Right cardiac atrium (tissue), 5 donors: ENCODE results near the gene SLC1A3. TPM values are rescaled to one million over a fixed set of nuclear protein-coding genes. Genes with fewer than 3 reads are reported as not detected.
"Not testable (repeated sequence)": the region's sequence is repeated elsewhere in the genome, so short reads cannot be mapped to it uniquely, and the experiment has no call there.

ENCODE experiments used
- ATAC-seq, 2 donors: fragments of 200-7000 bp; cut with Tn5 transposase; one replicate each; pipeline versions ENCODE4 v1.8.0 to v1.9.1; 2020; ENCODE audit warnings: moderate library complexity in 2 of 2, mild to moderate bottlenecking in 1 of 2
- DNase-seq, 3 donors: peaks; one replicate each; pipeline ENCODE4 v3.0.0-alpha.2; 2020
- H3K27ac ChIP-seq: one replicate; pipeline ENCODE4 v1.5.1; 2013; ENCODE audit warnings: mild to moderate bottlenecking, low read length, control low read depth, moderate library complexity
- H3K27me3 ChIP-seq: one replicate; pipeline ENCODE4 v1.6.1; 2013; ENCODE audit not compliant: control insufficient read depth, insufficient read depth
- H3K4me1 ChIP-seq: one replicate; pipeline ENCODE4 v1.6.1; 2013; ENCODE audit warnings: low read length; ENCODE audit not compliant: control insufficient read depth, insufficient read depth
- H3K4me3 ChIP-seq: one replicate; pipeline ENCODE4 v1.5.1; 2013; ENCODE audit warnings: low read length, control low read depth
- H3K9me3 ChIP-seq: one replicate; pipeline ENCODE4 v1.6.1; 2013; ENCODE audit warnings: low read length; ENCODE audit not compliant: control insufficient read depth
- WGBS: extraction: QIAGEN DNeasy Blood & Tissue Kit; methylation state at CpG from one replicate; pipeline ENCODE4 v1.1.7; 2013; 5-methylcytosine and 5-hydroxymethylcytosine counted together
- intact Hi-C, 4 donors: fragments of 100-400 bp; cut with DNase I; formaldehyde crosslinking; loops; one replicate each; pipeline versions ENCODE4 v1.11.0 to v1.14.0; 2022 to 2023
- polyA plus RNA-seq: library from polyadenylated mRNA; stranded (reverse); fragments of 200-250 nt; gene quantifications from one replicate; pipeline ENCODE4 v1.2.3, GENCODE V29; 2013
- total RNA-seq, 4 donors: library from RNA; stranded (reverse); fragmentation: NEBNext Ultra II Directional; extraction: Animal tissue kit (Norgen Biotek cat#: 25700); gene quantifications; one replicate each; pipeline ENCODE4 v1.2.1, GENCODE V29; 2021
- donor health status: healthy with polysubstance abuse.
- donor health status: DM: no; HTN: yes; CAD: no.
- donor health status: DM: no; HTN: no; CAD: no.
- donor health status: DM: no; HTN: yes; CAD: no; lungs with severe emphysema.
- donor health status: DM: yes; HTN: yes; CAD: no.

SLC1A3 gene
- total and polyA plus RNA-seq, 5 donors: 21.7 to 44.5 (median 32.8) TPM

GRCh38 chr5:36631154-36631553 lies 24.7 kb downstream of the SLC1A3 start:
- 67% methylated on average over 1 of the region's 1 CpG for WGBS
- Histone ChIP-seq H3K4me1 (peaks cover 3% of the 10 kb centered on the region), H3K27ac (no peak overlapping the region), H3K27me3 (no peaks in the 10 kb centered on the region), H3K4me3 (no peak overlapping the region), H3K9me3 (no peaks in the 10 kb centered on the region)
- DNase-seq (no peak), ATAC-seq (no peak)
- intact Hi-C loops: no loop called here

DNA sequence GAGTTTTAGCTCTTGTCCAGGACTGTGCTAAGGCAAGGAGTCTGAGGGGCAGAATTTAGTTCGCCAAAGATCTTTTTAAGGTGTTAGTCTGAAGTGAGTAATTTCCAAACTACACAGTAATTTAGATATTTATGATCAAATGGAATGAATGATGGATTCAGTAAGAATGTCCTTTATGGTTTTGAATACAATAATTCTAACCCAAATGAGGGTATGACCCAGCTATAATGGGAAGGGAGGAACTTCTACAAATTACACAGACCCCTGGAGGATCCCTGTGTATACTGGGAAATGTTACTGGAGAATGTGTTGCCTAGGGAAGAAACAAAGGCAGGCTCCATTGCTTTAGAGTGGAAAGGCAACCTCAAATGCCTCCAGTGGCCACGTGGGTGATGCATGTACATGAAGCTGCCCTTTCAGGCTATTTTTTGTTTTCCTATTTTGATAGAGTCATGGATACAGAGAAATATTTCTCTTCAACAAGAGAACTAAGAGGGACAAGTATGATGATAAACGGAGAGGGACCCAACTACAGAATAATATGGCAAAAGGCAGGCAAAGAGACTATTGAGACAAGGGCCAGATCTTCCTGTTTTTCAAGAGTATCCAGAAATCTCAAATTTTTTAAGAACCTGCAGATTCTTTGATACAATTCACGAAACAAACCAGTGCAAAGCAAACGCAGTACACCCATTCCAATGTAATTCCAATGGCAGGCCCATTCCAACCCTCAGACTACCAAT lies 25.4 kb downstream of the SLC1A3 start:
- H3K4me1 ChIP-seq: peaks cover 3% of the 10 kb centered on the region
- no peak for ATAC-seq
- H3K27ac ChIP-seq: no peak overlapping the region
- H3K4me3 ChIP-seq: no peak overlapping the region
- DNase-seq: no peak
- no peaks in the 10 kb centered on the region for H3K27me3 ChIP-seq
- WGBS: 57% methylated on average over 5 of the region's 5 CpGs
- intact Hi-C loops: no loop called here
- H3K9me3 ChIP-seq: no peaks in the 10 kb centered on the region

- no peak for ATAC-seq
- H3K4me3 ChIP-seq: no peak overlapping the region
- no peaks in the 10 kb centered on the region for H3K27me3 ChIP-seq
- no peak for DNase-seq
- H3K27ac ChIP-seq: no peak overlapping the region
- no peaks in the 10 kb centered on the region for H3K9me3 ChIP-seq
- H3K4me1 ChIP-seq: peaks cover 3% of the 10 kb centered on the region
- intact Hi-C loops: no loop called here
Measured at GRCh38 chr5:36632363-36632664, 25.9 kb downstream of the SLC1A3 start.

GRCh38 chr5:36635721-36636390 lies 29.4 kb downstream of the SLC1A3 start:
- Histone ChIP-seq H3K4me3 (no peak overlapping the region), H3K27ac (no peak overlapping the region), H3K9me3 (no peaks in the 10 kb centered on the region), H3K27me3 (no peaks in the 10 kb centered on the region), H3K4me1 (no peaks in the 10 kb centered on the region)
- no peak for DNase-seq
- 88% methylated on average over 9 of the region's 9 CpGs for WGBS
- ATAC-seq: no peak
- intact Hi-C loops: no loop called here

- H3K4me3 ChIP-seq: no peak overlapping the region
- DNase-seq (no peak), ATAC-seq (no peak)
- H3K27me3 ChIP-seq: no peaks in the 10 kb centered on the region
- H3K4me1 ChIP-seq: no peaks in the 10 kb centered on the region
- H3K27ac ChIP-seq: no peak overlapping the region
- intact Hi-C loops: no loop called here
- WGBS: 87% methylated on average over 4 of the region's 4 CpGs
- H3K9me3 ChIP-seq: no peaks in the 10 kb centered on the region
Measured at GRCh38 chr5:36637101-36637500, 30.7 kb downstream of the SLC1A3 start.

DNA sequence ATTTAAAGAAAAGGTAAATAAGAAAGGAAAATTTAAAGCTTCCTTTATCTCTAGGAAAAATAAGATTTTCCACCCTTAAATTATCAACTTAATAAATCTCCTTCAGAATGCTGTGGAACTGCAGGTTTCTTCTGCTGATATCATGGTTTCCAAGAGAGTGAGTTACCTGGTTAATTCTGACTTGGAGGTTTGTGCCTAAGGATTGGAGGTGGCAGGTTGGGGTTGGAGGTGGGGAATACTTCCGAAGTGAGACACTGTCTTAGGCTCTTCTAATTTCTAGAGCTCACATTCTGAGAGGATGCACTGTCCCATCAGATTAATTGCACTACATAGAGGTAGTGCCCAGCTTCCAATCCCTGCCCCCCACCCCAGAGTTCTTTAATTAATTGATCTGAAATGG lies 31.1 kb downstream of the SLC1A3 start:
- ATAC-seq (no peak), DNase-seq (no peak)
- no peaks in the 10 kb centered on the region for H3K4me1 ChIP-seq
- WGBS: 98% methylated on average over 1 of the region's 1 CpG
- H3K9me3 ChIP-seq: no peaks in the 10 kb centered on the region
- no peak overlapping the region for H3K4me3 ChIP-seq
- H3K27ac ChIP-seq: no peak overlapping the region
- H3K27me3 ChIP-seq: no peaks in the 10 kb centered on the region
- intact Hi-C loops: no loop called here

DNA sequence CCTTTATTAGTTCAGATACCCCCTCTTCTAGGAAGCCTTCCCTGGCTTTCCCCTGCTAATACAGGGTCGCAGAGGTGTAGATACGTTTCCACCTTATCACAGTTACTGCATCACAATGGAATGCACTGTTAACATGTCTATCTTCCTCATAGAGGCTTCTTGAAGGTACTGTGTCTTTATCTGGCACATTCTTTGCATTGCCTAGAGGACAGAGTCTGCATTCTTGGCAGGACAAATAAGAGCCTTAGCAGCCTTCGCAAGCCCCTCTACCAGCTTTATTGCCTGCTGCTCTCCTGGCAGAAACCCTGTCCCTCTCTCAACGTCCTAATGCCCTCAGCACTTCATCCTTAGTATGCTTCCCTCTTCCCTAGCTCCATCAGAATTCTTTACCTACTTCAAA lies 31.6 kb downstream of the SLC1A3 start:
- Histone ChIP-seq H3K27ac (no peak overlapping the region), H3K4me1 (no peaks in the 10 kb centered on the region), H3K27me3 (no peaks in the 10 kb centered on the region), H3K9me3 (no peaks in the 10 kb centered on the region), H3K4me3 (no peak overlapping the region)
- intact Hi-C loops: no loop called here
- ATAC-seq (no peak), DNase-seq (no peak)
- WGBS: 36% methylated on average over 4 of the region's 4 CpGs

GRCh38 chr5:36640949-36641348 lies 34.5 kb downstream of the SLC1A3 start:
- intact Hi-C loops: no loop called here
- H3K9me3 ChIP-seq: no peaks in the 10 kb centered on the region
- no peak overlapping the region for H3K4me3 ChIP-seq
- ATAC-seq (no peak), DNase-seq (no peak)
- WGBS: 59% methylated on average over 1 of the region's 1 CpG
- no peaks in the 10 kb centered on the region for H3K27me3 ChIP-seq
- no peak overlapping the region for H3K27ac ChIP-seq
- H3K4me1 ChIP-seq: no peaks in the 10 kb centered on the region

DNA sequence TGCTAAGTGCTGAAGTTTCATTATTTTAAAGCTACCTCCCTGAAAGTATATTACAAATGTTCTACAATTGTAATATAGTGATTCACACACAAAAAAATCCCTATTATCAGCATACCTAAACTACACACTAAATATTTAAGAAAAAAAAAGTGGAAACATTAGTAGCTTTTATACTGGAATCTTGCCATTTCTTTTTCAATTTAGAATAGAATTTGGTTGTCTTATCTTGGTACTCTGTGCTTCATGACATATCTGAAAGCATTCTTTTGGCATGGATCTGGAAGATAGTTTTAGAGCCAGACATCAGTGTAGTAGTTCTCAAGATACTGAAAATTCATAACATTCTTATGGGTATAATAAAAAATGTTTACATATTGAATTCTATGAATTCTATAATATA lies 35.0 kb downstream of the SLC1A3 start:
- DNase-seq (no peak), ATAC-seq (no peak)
- Histone ChIP-seq H3K9me3 (no peaks in the 10 kb centered on the region), H3K4me1 (no peaks in the 10 kb centered on the region), H3K4me3 (no peak overlapping the region), H3K27ac (no peak overlapping the region), H3K27me3 (no peaks in the 10 kb centered on the region)
- intact Hi-C loops: no loop called here

DNA sequence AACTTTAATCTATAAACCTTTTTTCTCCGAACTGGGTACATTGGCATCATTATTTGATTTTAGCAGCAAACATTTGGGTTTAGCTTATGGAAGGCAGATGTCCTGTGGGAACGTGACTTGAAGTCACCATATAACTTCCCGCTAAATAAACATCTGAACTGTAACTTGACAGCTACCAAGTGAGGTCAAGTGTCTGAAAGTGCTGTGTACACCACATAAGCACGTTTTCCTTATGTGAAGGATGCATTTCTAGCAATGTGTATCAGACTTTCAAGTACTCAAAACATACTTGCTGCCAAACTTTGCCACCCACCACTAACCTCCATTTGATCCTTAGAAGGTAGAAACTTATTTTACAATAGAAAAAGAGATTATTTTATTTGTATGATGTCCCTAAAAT lies 35.7 kb downstream of the SLC1A3 start:
- Histone ChIP-seq H3K27ac (no peak overlapping the region), H3K9me3 (no peaks in the 10 kb centered on the region), H3K4me1 (no peaks in the 10 kb centered on the region), H3K4me3 (no peak overlapping the region), H3K27me3 (no peaks in the 10 kb centered on the region)
- intact Hi-C loops: no loop called here
- DNase-seq (no peak), ATAC-seq (no peak)
- 50% methylated on average over 4 of the region's 4 CpGs for WGBS

GRCh38 chr5:36643162-36643561 lies 36.8 kb downstream of the SLC1A3 start:
- no peaks in the 10 kb centered on the region for H3K9me3 ChIP-seq
- no peak overlapping the region for H3K4me3 ChIP-seq
- no peaks in the 10 kb centered on the region for H3K27me3 ChIP-seq
- intact Hi-C loops: no loop called here
- H3K27ac ChIP-seq: no peak overlapping the region
- no peak for DNase-seq
- no peak for ATAC-seq
- WGBS: 96% methylated on average over 1 of the region's 1 CpG
- H3K4me1 ChIP-seq: no peaks in the 10 kb centered on the region

DNA sequence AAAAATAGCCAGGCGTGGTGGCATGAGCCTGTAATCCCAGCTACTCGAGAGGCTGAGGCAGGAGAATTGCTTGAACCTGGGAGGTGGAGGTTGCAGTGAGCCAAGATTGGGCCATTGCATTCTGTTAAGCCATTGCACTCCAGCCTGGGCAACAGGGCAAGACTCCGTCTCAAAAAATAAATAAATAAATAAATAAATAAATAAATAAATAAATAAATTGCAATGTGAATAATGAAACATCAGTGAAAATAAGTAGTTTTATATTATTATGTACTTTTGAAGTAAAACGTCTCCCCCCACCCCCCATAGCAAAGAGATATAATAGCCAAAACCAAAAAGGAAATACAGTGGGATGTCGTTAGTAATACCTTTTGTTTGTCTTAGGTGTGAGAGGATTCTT lies 37.4 kb downstream of the SLC1A3 start:
- H3K4me1 ChIP-seq, H3K4me3 ChIP-seq, H3K27ac ChIP-seq, H3K9me3 ChIP-seq, DNase-seq, intact Hi-C loops, ATAC-seq, H3K27me3 ChIP-seq: not testable (repeated sequence)
- WGBS: 80% methylated on average over 5 of the region's 5 CpGs
